Right hindlimb (tissue), 1 donor: Measurements from ENCODE around the gene NKX1-2.
A peak's percentile ranks its signal among the peaks of the same experiment; 100 is the strongest.
"Not testable (repeated sequence)": the region's sequence is repeated elsewhere in the genome, so short reads cannot be mapped to it uniquely, and the experiment has no call there.

ENCODE experiments used
- DNase-seq: peaks from one replicate; pipeline ENCODE4 v3.0.0-alpha.2; 2018

NKX1-2 gene

DNA sequence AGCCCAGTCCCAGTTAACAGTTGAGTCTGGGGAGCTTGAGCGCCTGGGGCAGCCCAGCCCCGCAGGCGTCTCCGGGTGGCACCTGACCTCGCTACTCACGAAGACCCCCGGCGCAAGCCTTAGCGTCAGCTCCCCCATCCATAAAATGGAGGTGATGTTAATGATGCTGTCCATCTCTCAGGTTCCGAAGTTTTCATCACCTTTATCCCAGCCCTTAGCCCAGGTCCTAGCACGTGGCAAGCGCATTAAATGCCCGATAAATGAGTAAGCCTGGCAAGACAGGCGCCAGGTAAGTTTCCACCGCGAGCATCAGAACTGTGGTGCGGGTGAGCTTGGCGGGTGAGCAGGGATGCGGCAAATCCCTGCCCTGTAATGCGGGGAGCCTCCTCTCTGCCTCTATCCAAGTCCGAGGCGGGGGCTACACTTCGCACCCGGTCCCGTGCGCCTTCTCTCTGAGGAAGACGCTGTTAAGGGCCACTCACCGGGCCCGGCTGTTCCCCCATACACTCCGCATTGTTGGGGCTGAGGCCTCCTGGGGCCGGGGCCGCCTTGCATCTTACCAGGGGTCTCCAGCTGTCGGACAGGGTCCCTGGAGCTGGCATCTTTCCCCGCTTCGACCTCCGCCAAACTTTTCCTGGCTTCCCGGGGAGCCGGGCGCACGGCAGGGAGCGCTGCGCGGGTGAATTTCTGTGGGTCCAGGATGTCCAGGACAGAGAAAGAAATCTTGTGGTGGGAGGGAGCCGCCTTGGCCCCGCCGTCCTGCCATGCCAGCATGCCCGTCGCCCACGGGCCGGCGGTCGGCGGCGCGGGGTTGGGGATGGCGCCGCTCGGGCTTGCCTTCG is 444 bp downstream of the NKX1-2 start:
- DNase-seq, result no peak

- DNase-seq, result no peak
Measured at GRCh38 chr10:124448696-124449169, 1.1 kb downstream of the NKX1-2 start.

- DNase-seq, result no peak
Measured at GRCh38 chr10:124447751-124448466, 1.9 kb downstream of the NKX1-2 start.

DNA sequence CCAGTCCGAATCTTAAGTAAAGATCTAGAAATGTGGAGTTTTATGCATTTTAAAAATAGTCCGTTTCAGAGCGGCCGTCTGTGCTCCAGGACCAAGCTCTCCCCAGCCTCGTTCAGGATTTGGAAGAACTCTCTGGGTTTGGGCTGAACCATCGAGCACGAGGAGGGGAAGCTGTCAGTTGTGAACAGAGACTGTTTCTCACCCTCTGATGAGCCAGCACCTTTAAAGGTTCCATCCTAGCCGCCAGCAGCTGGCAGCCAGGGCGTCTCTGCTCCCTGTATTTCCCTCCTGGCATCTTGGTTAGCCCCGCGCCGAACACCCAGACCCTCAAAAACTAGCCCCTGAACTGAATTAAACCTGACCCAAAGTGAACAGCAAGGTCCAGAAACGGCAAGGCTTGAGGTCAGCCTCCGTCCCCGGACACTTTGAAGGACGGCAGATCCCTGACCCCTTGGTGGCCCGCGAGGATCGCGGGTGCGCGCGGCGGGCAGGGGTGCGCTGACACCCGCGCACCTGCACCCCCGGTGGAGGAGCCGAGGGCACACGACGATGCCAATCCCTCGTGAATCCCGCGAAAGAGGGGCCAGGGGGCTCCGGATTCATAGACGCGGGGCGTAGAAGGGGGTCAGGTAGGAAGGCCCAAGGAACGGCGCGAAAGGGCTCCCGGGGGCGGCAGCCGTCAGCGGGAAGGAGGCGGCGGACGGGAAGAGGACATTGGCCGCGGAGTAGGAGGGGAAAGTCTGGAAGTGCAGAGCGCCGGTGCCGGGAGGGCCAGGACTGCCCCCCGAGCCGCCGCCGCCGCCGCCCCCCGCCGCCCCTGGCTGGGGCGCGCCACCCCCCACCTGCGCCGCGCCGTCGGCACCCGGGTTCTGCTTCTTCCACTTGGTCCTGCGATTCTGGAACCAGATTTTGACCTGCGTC is 2.7 kb downstream of the NKX1-2 start:
- no peak for DNase-seq

- DNase-seq, result not testable (repeated sequence)
Measured at GRCh38 chr10:124441694-124442093, 8.1 kb downstream of the NKX1-2 start.

GRCh38 chr10:124436191-124436638 is 13.6 kb downstream of the NKX1-2 start:
- DNase-seq, result no peak

GRCh38 chr10:124435683-124436082 is 14.2 kb downstream of the NKX1-2 start:
- DNase-seq, result not testable (repeated sequence)

DNA sequence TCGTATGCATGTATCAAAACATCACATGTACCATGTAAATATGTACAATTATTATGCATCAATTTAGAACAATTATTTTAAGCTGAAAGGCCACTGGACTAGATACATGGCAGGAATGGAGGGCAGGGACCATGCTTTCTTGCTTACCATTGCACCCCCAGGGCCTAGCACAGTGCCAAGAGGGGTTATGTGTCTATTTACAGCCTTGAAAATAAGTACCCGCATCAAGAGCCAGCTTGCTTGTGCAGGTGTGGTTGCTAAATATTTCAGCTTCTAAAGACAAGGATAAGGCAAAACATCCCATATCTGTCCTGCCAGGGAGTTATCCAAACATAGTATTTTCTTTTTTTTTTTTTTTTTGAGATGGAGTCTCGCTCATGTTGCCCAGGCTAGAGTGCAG is 16.4 kb downstream of the NKX1-2 start:
- DNase-seq, result no peak

GRCh38 chr10:124430077-124430476 is 19.8 kb downstream of the NKX1-2 start:
- no peak for DNase-seq

DNA sequence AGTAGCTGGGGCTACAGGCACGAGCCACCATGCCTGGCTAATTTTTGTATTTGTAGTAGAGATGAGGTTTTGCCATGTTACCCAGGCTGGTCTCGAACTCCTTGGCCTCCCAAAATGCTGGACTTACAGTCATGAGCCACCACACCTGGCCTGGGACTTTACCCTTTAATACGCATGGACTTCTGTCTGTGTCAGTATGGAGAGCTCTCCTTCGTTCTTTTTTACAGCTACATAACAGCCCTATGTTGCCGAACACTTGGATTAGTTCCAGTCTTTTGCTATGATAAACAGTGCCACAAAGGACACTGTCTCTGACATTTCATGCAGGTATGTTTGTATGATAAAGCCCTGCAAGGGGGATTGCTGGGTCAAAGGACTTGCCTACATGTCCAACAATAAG is 20.3 kb downstream of the NKX1-2 start:
- DNase-seq, result no peak

GRCh38 chr10:124428207-124428777 is 21.5 kb downstream of the NKX1-2 start:
- DNase-seq, result no peak

DNA sequence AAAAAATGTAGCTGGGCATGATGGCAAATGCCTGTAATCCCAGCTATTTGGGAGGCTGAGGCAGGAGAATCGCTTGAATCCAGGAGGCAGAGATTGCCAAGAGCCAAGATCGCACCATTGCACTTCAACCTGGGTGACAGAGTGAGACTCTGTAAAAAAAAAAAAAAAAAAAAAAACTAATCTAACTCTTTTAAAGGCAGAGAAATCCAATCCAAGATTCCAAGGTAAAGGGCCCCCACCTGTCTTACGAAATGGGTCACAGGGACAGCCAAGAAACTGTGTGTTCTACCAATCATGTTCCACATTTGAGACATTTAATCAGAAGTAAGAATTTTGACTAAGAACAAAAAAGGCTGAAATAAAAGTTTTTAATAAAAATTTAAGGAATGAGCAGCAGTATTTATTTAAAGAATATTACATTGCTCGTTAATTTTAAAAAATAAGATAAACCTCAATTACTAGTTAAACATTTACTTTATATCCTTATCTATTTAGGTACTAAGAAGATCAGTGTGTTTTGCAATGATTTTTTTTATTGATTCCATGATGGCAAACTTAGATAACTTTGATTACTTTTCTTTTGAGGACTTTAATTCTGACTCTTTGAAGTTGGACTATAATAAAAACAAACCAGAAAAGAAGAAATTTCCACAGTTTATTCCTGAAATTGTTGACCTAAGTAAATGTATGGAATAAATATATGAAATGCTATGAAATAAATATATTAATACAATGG is 24.4 kb downstream of the NKX1-2 start:
- no peak for DNase-seq

- DNase-seq, result no peak
Measured at GRCh38 chr10:124423813-124424212, 26.0 kb downstream of the NKX1-2 start.

GRCh38 chr10:124422742-124423141 is 27.1 kb downstream of the NKX1-2 start:
- no peak for DNase-seq

DNA sequence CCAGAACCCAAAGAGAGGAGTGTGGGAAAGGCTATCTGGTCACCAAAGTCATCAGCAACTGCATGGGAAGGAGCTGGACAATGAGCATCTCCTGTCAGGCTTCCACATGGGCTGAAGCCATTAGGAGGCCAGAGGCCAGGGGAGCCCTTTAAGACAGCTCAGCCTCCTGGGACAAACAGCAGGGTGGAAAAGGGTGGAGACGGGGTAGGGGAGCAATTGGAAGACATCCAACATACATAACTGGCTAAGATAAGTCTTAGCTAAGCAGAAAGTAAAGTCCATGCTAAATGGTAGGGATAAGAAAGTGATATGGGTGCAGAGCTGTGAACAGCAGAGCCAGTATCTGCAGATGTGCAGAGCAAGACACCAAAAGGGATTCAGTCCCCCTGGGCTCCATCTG is 29.6 kb downstream of the NKX1-2 start:
- no peak for DNase-seq

DNA sequence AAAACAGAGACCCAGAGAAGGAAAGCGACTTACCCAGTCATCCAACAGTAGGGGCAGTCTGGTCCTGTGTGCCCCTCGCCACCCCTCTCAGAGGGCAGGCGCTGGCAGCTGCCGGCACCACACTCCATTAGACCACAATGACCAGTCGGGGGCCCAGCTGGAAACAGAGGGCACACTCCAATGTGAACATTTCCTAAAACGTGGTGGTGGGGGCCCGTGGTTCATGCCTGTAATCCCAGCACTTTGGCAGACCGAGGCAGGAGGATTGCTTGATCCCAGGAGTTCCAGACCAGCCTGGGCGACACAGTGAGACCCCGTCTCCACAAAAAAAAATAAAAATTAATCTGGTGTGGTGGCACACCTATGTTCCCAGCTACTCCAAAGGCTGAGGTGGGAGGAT is 30.2 kb downstream of the NKX1-2 start:
- DNase-seq, result no peak

DNA sequence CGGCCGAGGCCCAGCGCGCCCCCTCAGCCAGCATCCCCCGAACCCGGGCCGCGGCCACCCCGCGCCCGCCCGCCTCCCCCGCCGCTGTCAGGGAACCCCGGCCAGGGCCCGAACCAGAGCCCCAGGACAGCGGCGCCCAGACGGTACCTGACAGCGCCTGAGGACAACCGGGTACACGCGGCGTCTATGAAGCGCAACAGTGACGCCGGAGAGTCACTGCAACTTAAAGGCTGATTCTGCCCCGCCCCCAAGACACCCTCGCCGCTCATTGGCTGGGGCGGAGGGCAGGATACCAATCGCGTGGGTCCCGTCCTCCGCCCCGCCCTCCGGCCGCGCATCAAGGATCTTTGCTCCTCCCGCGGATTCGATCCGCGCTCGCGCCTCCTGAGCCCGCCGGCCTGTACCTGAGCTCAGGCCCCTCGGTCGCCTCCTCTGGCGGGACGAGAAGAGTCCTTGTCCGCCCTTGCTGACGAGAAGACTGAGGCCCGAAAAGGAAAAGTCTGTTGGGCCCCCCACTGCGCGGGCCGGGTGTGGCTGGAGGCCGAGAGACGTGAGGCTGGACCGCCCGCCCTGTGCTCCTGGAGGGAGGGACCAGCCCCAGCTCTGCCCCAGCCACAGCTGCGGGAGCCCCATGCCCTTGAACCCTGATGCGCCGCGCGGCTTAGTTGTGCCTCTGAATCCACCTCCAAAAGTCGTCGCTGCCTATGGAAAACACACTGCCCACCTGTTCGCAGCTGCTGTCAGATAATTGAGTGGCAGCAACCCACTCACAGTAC is 30.9 kb downstream of the NKX1-2 start, which contains the start of gene OAT:
Gene OAT, minus strand, starts transcription at position 198 of the 776 bp plus-strand sequence. CDS start 6,752 bp downstream, outside the sequence.
- peak; percentile 96 for DNase-seq

DNA sequence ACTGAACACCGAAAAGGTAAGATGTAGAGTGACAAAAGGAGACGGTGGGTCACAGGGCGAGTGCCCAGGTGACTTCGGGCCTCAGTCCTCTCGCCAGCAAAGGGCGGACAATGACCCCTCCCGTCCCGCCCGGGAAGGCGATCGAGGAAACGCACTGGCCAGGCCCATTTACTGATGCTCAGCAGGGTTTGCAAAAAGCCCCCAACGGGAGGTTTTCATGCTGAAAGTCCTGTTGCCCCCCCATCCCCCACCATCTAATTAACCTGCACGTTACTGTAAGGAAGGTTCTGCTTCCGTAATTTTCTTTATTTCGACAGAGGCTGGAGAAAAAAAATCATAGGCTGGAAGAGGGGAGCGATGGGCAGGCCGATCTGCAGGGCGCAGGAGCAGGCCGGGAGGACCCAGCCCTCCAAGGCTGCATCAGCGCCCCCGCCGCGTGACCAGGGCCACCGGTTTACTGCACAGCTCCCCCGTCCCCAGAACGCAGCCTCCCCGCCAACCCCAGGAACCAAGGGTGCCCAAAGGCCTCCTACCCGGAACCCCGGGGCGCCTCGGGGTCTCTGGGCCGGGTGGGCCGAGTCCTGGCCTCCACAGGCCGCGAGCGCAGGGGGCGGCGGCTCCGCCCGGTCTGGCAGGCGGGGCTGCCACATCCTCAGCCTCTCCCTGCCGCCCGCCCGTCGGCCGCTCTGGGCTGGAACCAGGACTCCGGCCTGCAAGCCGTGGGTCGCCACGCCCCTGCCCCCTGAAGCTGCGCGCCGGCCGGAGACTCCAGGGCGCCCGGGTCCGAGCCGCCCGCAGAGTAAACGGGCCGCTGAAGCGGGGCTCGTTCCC is 31.7 kb downstream of the NKX1-2 start:
- DNase-seq, result peak; percentile 82

DNA sequence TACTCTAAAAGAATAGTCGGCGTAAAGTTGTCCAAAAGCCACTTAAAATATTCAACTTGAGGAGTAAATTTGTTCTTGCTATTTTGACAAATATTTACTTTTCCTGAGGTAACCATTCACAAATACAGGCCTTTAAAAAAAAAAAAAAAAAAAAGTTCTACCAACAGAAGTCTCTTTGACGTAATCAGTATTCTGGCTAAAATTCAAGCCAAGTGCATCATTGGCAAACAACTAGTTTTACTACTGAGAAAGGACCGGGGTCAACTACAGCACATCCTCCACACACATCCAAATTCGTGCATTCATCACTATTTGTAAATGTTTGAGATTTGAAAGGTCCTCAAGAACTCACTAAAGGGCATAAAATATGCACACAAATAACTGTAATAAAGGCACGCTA is 33.1 kb downstream of the NKX1-2 start:
- DNase-seq, result no peak

DNA sequence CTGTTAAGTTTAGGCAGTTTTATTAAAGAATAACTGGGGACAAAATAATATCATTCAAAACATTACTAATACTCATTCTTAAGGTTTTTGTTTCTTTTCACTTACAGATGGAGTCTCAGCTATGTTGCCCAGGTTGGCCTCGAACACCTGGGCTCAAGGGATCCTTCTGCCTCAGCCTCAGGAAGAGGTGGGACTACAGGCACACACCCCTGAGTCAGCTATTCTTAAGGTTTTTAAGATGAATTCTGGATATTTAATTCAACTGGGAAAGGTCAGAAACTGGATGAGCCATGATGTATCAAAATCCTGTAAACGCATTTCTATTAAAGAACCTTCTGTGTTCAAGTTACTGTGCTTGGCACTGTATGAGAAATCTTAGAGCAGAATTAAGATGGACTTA is 34.6 kb downstream of the NKX1-2 start:
- DNase-seq, result no peak
